Measurements from ENCODE around the gene SHROOM2.
"Not testable (repeated sequence)": the region's sequence is repeated elsewhere in the genome, so short reads cannot be mapped to it uniquely, and the experiment has no call there.

The SHROOM2 gene

GRCh38 chrX:9785944-9786797 is at the start of gene SHROOM2:
Gene SHROOM2 (plus strand): TSS chrX:9786429. CDS start chrX:9786546, 117 bp downstream.
- FAIRE-seq, result no peak
- DNase-seq (ENCODE audit: low spot score), result peak; percentile 27

GRCh38 chrX:9737363-9737762 is 48.9 kb upstream of the SHROOM2 start:
- no peak for DNase-seq (ENCODE audit: low spot score)
- FAIRE-seq, result no peak

- FAIRE-seq (no peak), DNase-seq (ENCODE audit: low spot score) (no peak)
These were observed 48.1 kb upstream of the SHROOM2 start for GRCh38 chrX:9738151-9738550.

- no peak for FAIRE-seq
- no peak for DNase-seq (ENCODE audit: low spot score)
These were observed 47.1 kb upstream of the SHROOM2 start for GRCh38 chrX:9739130-9739529.

GRCh38 chrX:9745417-9746115 is 40.7 kb upstream of the SHROOM2 start:
- FAIRE-seq (no peak), DNase-seq (ENCODE audit: low spot score) (peak; percentile 8)

GRCh38 chrX:9746148-9746888 is 39.9 kb upstream of the SHROOM2 start:
- DNase-seq (ENCODE audit: low spot score) (no peak), FAIRE-seq (no peak)

- FAIRE-seq, result no peak
- DNase-seq (ENCODE audit: low spot score), result no peak
These were observed 38.6 kb upstream of the SHROOM2 start for GRCh38 chrX:9747644-9748043.

- DNase-seq (ENCODE audit: low spot score) (no peak), FAIRE-seq (no peak)
These were observed 37.0 kb upstream of the SHROOM2 start for GRCh38 chrX:9749146-9749692.

- FAIRE-seq (no peak), DNase-seq (ENCODE audit: low spot score) (no peak)
These were observed 28.9 kb upstream of the SHROOM2 start for GRCh38 chrX:9757366-9757765.

- FAIRE-seq, result no peak
These were observed 28.1 kb upstream of the SHROOM2 start for GRCh38 chrX:9758021-9758638.

GRCh38 chrX:9759337-9759736 is 26.9 kb upstream of the SHROOM2 start:
- DNase-seq (ENCODE audit: low spot score) (no peak), FAIRE-seq (no peak)

More at GRCh38 chrX:9758021-9758638, 28.1 kb upstream of the SHROOM2 start:
- DNase-seq (ENCODE audit: low spot score), result no peak

- FAIRE-seq, result no peak
- no peak for DNase-seq (ENCODE audit: low spot score)
These were observed 21.0 kb upstream of the SHROOM2 start for GRCh38 chrX:9765072-9765736.

- no peak for DNase-seq (ENCODE audit: low spot score)
- FAIRE-seq, result no peak
These were observed 20.5 kb upstream of the SHROOM2 start, which contains the start of gene GPR143 for GRCh38 chrX:9765737-9766097. Gene GPR143 (minus strand): TSS chrX:9765847. CDS start chrX:9765817, 30 bp downstream.

GRCh38 chrX:9767375-9767774 is 18.9 kb upstream of the SHROOM2 start:
- DNase-seq (ENCODE audit: low spot score), result peak; percentile 12
- no peak for FAIRE-seq

GRCh38 chrX:9768321-9768839 is 17.8 kb upstream of the SHROOM2 start:
- not testable (repeated sequence) for FAIRE-seq; DNase-seq (ENCODE audit: low spot score)

GRCh38 chrX:9770319-9770718 is 15.9 kb upstream of the SHROOM2 start:
- FAIRE-seq, result no peak
- no peak for DNase-seq (ENCODE audit: low spot score)

GRCh38 chrX:9772943-9773342 is 13.3 kb upstream of the SHROOM2 start:
- no peak for DNase-seq (ENCODE audit: low spot score)
- FAIRE-seq, result no peak

GRCh38 chrX:9775930-9776329 is 10.3 kb upstream of the SHROOM2 start:
- no peak for FAIRE-seq
- DNase-seq (ENCODE audit: low spot score), result no peak

- FAIRE-seq, result no peak
- DNase-seq (ENCODE audit: low spot score), result peak; percentile 30
These were observed 4.3 kb upstream of the SHROOM2 start for GRCh38 chrX:9781941-9782340.

- no peak for DNase-seq (ENCODE audit: low spot score)
- no peak for FAIRE-seq
These were observed 1.9 kb upstream of the SHROOM2 start for GRCh38 chrX:9784332-9784731.

All from urothelium cell line (cell line).